Common myeloid progenitor, CD34-positive (primary cell): Measurements from ENCODE around the gene FIBCD1.
"Not testable (repeated sequence)": the region's sequence is repeated elsewhere in the genome, so short reads cannot be mapped to it uniquely, and the experiment has no call there.

Source experiments
- CTCF ChIA-PET: fragments of 350-600 bp; sonication (Branson Sonifier 250); formaldehyde crosslinking; loops from one replicate; lab custom pipeline; 2021; ENCODE audit warnings: antibody characterized with exemption; lab: Charles Lee
- POLR2A ChIA-PET: fragments of 350-600 bp; sonication (Branson Sonifier 250); formaldehyde crosslinking; loops from one replicate; lab custom pipeline; 2021; ENCODE audit warnings: antibody characterized with exemption; lab: Charles Lee
- DNase-seq, 3 donors: peaks; one replicate each; pipeline versions ENCODE4 v3.0.0 to v3.0.0-alpha.2; 2013
- H3K27ac ChIP-seq, 2 experiments: 1 replicate in 1 of 2; 2 replicates in 1 of 2; pipeline ENCODE4 v1.7.0; 2013; ENCODE audit warnings: inconsistent platforms in 2 of 2, low read length in 2 of 2, mild to moderate bottlenecking in 2 of 2, low read depth in 1 of 2, moderate library complexity in 1 of 2; ENCODE audit not compliant: severe bottlenecking in 2 of 2, insufficient read depth in 1 of 2, poor library complexity in 1 of 2
- H3K27me3 ChIP-seq, 5 experiments: replicated peaks in 2 of 5; 1 replicate in 3 of 5; 2 replicates in 2 of 5; pipeline versions ENCODE4 v1.6.1 to v1.7.0; 2013; ENCODE audit warnings: low read length in 4 of 5, mild to moderate bottlenecking in 2 of 5, moderate library complexity in 2 of 5, inconsistent platforms in 1 of 5; ENCODE audit not compliant: insufficient read depth in 5 of 5, control insufficient read depth in 4 of 5
- H3K36me3 ChIP-seq, 4 experiments: 1 replicate in 2 of 4; 2 replicates in 2 of 4; pipeline versions ENCODE4 v1.6.1 to v1.7.0; 2013; ENCODE audit warnings: low read length in 3 of 4, control low read depth in 1 of 4, mild to moderate bottlenecking in 1 of 4; ENCODE audit not compliant: control insufficient read depth in 4 of 4, insufficient read depth in 4 of 4
- H3K4me1 ChIP-seq, 4 experiments: 1 replicate in 3 of 4; 2 replicates in 1 of 4; pipeline versions ENCODE4 v1.6.1 to v1.7.1; 2013; ENCODE audit warnings: low read length in 3 of 4, mild to moderate bottlenecking in 3 of 4, control low read depth in 1 of 4, inconsistent platforms in 1 of 4, moderate library complexity in 1 of 4; ENCODE audit not compliant: control insufficient read depth in 4 of 4, insufficient read depth in 4 of 4; ENCODE audit errors: control extremely low read depth in 1 of 4
- H3K4me3 ChIP-seq, 7 experiments: 1 replicate in 4 of 7; 2 replicates in 3 of 7; pipeline versions ENCODE4 v1.5.1 to v1.7.0; 2013; ENCODE audit warnings: mild to moderate bottlenecking in 7 of 7, low read length in 6 of 7, moderate library complexity in 6 of 7, inconsistent platforms in 2 of 7, low read depth in 2 of 7, control low read depth in 1 of 7; ENCODE audit not compliant: insufficient read depth in 4 of 7, control insufficient read depth in 1 of 7; ENCODE audit errors: extremely low read depth in 1 of 7
- H3K9me3 ChIP-seq, 5 experiments: 1 replicate in 4 of 5; 2 replicates in 1 of 5; pipeline versions ENCODE4 v1.6.1 to v1.7.1; 2013; ENCODE audit warnings: low read length in 4 of 5, mild to moderate bottlenecking in 2 of 5, inconsistent platforms in 1 of 5, low read depth in 1 of 5, moderate library complexity in 1 of 5; ENCODE audit not compliant: control insufficient read depth in 4 of 5, insufficient read depth in 2 of 5; ENCODE audit errors: control extremely low read depth in 1 of 5
- WGBS: methylation state at CpG from one replicate; pipeline ENCODE4 v1.1.5; 2013; ENCODE audit not compliant: insufficient coverage; 5-methylcytosine and 5-hydroxymethylcytosine counted together

Gene FIBCD1

DNA sequence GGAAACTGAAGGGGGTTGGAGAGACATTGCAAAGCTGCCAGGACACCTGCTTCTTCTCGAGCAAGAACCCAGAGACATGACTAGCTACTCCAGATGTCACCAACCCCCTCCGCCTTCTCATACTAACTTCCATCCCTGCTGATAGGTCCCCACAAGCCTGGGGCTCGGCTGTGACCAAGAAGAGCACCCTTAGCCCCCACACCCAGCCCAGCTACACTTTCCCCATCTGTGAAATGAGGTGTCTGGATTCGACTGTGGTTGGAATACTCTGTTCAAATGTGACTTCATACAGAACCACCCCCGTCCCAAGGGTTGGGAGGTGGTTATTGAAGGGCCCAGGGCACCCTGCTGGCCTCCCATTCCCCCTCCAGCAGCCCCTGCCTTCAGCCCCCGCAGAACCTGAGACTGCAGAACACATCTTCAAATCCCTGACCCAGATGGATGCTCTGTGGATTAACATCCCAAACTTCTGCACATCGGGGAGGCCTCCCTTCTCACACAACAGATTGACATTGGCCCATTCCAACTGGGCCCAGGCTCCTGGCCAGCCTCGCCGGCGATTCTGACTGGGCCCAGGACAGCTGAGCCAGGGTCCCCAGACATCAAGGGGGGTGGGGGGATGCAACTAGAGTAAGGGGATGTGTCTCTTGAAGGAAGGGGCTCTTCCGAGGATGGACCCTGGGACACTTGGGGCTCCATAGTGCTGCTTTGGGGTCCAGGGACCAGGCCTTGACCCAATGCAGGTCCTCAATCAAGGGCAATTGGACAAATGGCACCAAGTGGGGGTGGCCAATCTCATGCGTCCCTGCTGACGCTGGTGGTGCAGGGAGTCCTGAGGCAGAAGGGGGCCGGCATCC lies 21.7 kb upstream of the FIBCD1 start:
- Histone ChIP-seq H3K36me3 (no peaks in the 10 kb centered on the region), H3K27me3 (peaks cover 0 to 4% (median 0%) of the 10 kb centered on the region in 5 experiments), H3K9me3 (peaks cover 0 to 4% (median 2%) of the 10 kb centered on the region in 5 experiments), H3K4me3 (no peak overlapping the region), H3K27ac (no peak overlapping the region), H3K4me1 (no peaks in the 10 kb centered on the region)
- ChIA-PET POLR2A (no interaction called here), CTCF (interaction anchor here (1.6 kb wide), 1 partner anchor 18 kb away, joined by 4 read pairs; no protein-coding TSS in a partner anchor)
- 94% methylated on average over 8 of the region's 14 CpGs for WGBS
- no peak for DNase-seq

DNA sequence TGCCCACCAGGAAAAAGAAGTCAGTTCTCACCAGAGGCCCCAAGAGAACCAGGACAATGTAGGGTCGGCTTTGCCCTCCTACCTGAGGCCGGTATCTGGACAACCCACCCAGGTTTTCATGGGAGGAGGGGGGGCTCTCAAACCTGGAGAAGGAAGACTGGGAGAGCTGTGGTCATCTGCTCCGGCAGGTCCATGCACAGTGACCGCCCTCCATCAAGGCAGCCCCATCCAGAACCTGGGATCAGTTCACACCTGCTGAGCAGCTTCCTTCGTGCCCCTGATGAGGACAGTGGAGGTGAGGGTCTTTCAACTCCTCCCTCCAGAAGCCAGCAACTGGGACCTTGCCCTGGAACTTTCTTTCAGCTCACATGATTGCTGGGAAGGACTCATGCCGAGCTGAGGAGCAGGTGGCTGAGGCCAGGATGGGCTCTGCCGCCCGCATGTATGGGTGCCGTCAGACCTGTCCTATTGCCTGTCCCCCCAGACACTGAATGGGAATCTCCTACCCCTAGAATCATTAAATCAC lies 20.8 kb upstream of the FIBCD1 start:
- WGBS, result 90% methylated on average over 9 of the region's 9 CpGs
- POLR2A ChIA-PET, result no interaction called here
- peaks cover 0 to 4% (median 4%) of the 10 kb centered on the region in 5 experiments for H3K9me3 ChIP-seq
- H3K4me3 ChIP-seq, result no peak overlapping the region
- H3K4me1 ChIP-seq, result no peaks in the 10 kb centered on the region
- CTCF ChIA-PET, result no interaction called here
- H3K27me3 ChIP-seq, result peaks cover 0 to 4% (median 0%) of the 10 kb centered on the region in 5 experiments
- H3K27ac ChIP-seq, result no peak overlapping the region
- DNase-seq, result no peak
- H3K36me3 ChIP-seq, result no peaks in the 10 kb centered on the region

DNA sequence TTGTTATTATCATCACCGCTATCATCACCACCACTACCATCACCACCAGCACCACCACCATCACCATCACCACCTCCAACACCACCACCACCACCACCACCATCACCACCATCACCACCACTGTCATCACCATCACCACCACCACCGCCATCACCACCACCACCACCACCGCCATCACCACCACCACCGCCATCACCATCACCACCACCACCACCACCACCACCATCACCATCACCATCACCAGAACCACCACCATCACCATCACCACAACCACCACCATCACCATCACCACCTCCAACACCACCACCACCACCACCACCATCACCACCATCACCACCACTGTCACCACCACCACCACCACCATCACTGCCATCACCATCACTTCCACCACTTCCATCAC lies 19.5 kb upstream of the FIBCD1 start:
- H3K36me3 ChIP-seq, H3K4me3 ChIP-seq, H3K4me1 ChIP-seq, CTCF ChIA-PET, POLR2A ChIA-PET, DNase-seq, H3K27ac ChIP-seq, H3K9me3 ChIP-seq: not testable (repeated sequence)
- no CpG with 5 or more reads among the region's 4 CpGs for WGBS
- H3K27me3 ChIP-seq, result peaks cover 0 to 12% (median 0%) of the 10 kb centered on the region in 5 experiments

DNA sequence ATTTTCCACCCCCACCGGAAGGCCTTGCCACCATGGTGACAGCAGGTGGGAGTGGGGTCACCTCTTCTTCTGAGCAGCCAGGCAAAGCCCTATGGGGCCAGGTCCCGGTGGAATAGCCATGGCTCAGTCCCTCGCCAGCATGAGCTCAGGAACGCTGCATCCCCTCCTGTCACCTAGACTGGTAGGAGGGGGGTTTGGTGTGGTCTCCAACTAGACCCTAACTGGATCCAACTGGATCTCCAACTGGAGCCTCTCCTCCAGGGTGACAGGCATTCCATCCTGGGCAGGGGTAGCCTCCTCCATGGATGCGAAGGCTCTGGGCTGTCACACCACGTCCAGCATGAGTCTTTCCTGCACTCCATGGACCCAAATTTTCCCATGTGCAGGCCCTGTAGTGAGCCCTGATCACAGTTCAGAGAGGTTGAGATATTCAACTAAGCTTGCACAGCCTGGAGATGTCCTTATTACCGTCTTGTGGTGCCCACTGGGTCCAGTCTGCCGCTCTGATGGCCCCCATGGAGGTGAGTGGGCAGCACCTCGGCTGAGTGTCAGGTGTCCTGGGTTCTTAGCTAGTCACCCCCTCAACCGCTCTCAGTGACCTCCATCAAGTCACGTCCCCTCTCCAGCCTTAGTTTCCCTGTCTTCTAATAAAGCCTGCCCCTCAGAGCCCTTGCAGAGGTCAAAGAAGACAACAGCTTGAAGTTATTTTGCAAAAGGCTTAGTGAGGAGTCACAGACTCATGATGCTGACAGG lies 18.6 kb upstream of the FIBCD1 start:
- Histone ChIP-seq H3K27ac (no peak overlapping the region), H3K4me3 (no peak overlapping the region), H3K36me3 (no peaks in the 10 kb centered on the region), H3K27me3 (peaks cover 0 to 20% (median 2%) of the 10 kb centered on the region in 5 experiments), H3K4me1 (no peaks in the 10 kb centered on the region), H3K9me3 (peaks cover 0 to 4% (median 0%) of the 10 kb centered on the region in 5 experiments)
- POLR2A ChIA-PET, result no interaction called here
- CTCF ChIA-PET, result interaction anchor here (1.1 kb wide), 1 partner anchor 41 kb away, joined by 3 read pairs; no protein-coding TSS in a partner anchor
- 94% methylated on average over 9 of the region's 11 CpGs for WGBS
- DNase-seq, result no peak

DNA sequence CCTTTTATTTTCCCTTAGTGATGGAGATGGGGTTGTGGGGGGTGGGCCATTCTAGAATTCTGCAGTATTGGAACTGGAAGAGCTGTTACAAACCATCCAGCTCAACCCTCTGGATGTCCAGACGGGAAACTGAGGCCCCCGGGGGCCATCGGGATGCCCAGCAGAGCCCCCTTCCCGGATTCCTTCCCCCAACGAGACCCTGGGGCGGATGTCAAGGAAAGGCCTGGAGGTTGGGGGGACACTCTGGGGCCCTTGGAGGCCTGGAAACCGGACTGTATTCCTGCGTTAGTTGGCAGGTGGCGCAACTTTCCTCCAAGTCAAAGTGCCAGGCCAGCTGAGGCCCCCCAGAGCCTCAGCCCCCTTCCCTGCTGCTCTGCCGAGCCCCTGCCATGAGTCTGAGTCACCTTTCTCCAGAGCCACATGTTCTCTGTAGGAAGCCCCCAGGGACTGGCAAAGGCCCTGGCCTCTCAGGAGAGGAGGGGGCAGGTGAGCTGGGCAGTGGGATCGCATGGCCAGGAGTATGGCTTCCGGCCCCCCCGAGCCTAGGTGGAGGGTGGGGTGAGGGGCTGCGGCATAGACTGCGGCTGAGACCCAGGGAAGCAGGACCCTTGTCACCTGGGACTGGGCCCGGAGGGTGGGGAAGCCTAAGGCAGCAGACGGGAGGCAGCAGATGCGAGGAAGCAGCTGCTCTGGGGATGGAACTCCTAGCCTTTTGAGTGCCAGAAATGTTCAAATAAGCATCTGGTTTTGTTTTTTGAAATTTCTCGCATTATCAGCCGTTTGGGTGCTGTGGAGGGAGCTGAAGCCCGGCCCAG lies 17.8 kb upstream of the FIBCD1 start:
- Histone ChIP-seq H3K4me1 (no peaks in the 10 kb centered on the region), H3K27ac (no peak overlapping the region), H3K36me3 (no peaks in the 10 kb centered on the region), H3K9me3 (peaks cover 0 to 4% (median 0%) of the 10 kb centered on the region in 5 experiments), H3K27me3 (peaks cover 0 to 27% (median 3%) of the 10 kb centered on the region in 5 experiments), H3K4me3 (no peak overlapping the region)
- POLR2A ChIA-PET, result no interaction called here
- DNase-seq, result no peak
- WGBS, result 92% methylated on average over 14 of the region's 21 CpGs
- CTCF ChIA-PET, result interaction anchor here (1.1 kb wide), 1 partner anchor 41 kb away, joined by 3 read pairs; no protein-coding TSS in a partner anchor

DNA sequence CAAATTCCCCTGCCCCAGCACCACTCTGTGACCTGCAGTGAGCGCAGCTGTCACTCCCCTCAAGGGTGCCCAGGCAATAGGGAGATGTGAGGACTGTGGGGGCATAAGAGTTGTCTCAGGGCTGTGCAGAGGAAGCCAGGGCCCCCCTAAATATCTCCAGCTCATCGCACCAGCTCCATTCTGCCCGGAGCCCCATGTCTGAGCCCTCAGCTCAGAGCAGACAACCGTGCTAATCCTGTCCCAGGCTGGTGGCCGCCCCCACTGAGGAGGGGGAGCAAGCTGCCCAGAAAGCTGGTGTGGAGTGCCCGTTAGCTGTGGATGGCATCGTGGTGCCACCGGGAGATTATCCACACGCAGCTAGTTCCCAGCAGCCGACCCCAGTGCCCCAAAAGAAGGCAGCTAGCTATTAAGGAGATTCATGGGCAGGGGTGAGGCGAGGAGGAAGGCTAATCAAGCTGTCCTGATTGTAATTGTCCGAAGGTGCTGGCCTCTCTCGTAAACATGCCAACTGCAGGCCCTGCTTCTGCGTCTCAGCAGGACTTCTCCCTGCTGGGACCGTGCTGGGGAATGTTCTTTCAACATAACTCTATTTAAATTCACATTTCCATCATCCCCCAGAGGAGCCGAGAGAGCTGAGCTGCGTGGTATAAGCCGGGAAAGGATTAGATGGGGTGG lies 17.0 kb upstream of the FIBCD1 start:
- POLR2A ChIA-PET, result no interaction called here
- CTCF ChIA-PET, result interaction anchor here (1.1 to 1.2 kb wide), 2 partner anchors 42 kb away, joined by 3 read pairs; no protein-coding TSS in a partner anchor
- DNase-seq, result no peak
- Histone ChIP-seq H3K4me1 (no peaks in the 10 kb centered on the region), H3K27me3 (peaks cover 0 to 27% (median 3%) of the 10 kb centered on the region in 5 experiments), H3K9me3 (peaks cover 0 to 4% (median 0%) of the 10 kb centered on the region in 5 experiments), H3K36me3 (no peaks in the 10 kb centered on the region), H3K27ac (no peak overlapping the region), H3K4me3 (no peak overlapping the region)
- WGBS, result 76% methylated on average over 12 of the region's 18 CpGs
